H9 (cell line): ENCODE data around the gene THRAP3. TPM values are rescaled to one million over a fixed set of nuclear protein-coding genes. Genes with fewer than 3 reads are reported as not detected.
A peak's percentile ranks its signal among the peaks of the same experiment; 100 is the strongest.

Experiments used
- DNase-seq: peaks from one replicate; pipeline ENCODE4 v3.0.0-alpha.2; 2017
- H2AFZ ChIP-seq: one replicate; pipeline ENCODE4 v1.6.1; 2013; ENCODE audit warnings: mild to moderate bottlenecking, low read length, control low read depth, moderate library complexity
- H2AK5ac ChIP-seq: 2 replicates; pipeline ENCODE4 v1.6.1; 2013; ENCODE audit warnings: low read length, control low read depth, mixed read lengths; ENCODE audit not compliant: insufficient read length
- H2BK120ac ChIP-seq: one replicate; pipeline ENCODE4 v1.6.1; 2013; ENCODE audit warnings: low read depth, mild to moderate bottlenecking, low read length, control low read depth, inconsistent platforms; ENCODE audit not compliant: poor library complexity, severe bottlenecking
- H2BK12ac ChIP-seq: 2 replicates; pipeline ENCODE4 v1.6.1; 2013; ENCODE audit warnings: low read length, control low read depth, mixed read lengths, low read depth; ENCODE audit not compliant: insufficient read length
- H2BK15ac ChIP-seq: 2 replicates; pipeline ENCODE4 v1.6.1; 2013; ENCODE audit warnings: low read depth, low read length, control low read depth
- H2BK20ac ChIP-seq: one replicate; pipeline ENCODE4 v1.6.1; 2013; ENCODE audit warnings: low read depth, mild to moderate bottlenecking, low read length, control low read depth, inconsistent platforms; ENCODE audit not compliant: poor library complexity, severe bottlenecking
- H2BK5ac ChIP-seq: 2 replicates; pipeline ENCODE4 v1.6.1; 2013; ENCODE audit warnings: low read length, control low read depth, mixed read lengths; ENCODE audit not compliant: insufficient read length
- H3K14ac ChIP-seq: 2 replicates; pipeline ENCODE4 v1.6.1; 2013; ENCODE audit warnings: low read length, control low read depth; ENCODE audit not compliant: insufficient read depth
- H3K18ac ChIP-seq: 2 replicates; pipeline ENCODE4 v1.6.1; 2013; ENCODE audit warnings: low read depth, mild to moderate bottlenecking, mixed read lengths, low read length, control low read depth; ENCODE audit not compliant: insufficient read length
- H3K23ac ChIP-seq: 2 replicates; pipeline ENCODE4 v1.6.1; 2013; ENCODE audit warnings: low read length, control low read depth, mixed read lengths, low read depth; ENCODE audit not compliant: insufficient read length
- H3K23me2 ChIP-seq: 2 replicates; pipeline ENCODE4 v1.6.1; 2013; ENCODE audit warnings: low read depth, mild to moderate bottlenecking, mixed read lengths, low read length, control low read depth; ENCODE audit not compliant: insufficient read length, poor library complexity, severe bottlenecking
- H3K27ac ChIP-seq: 2 replicates; pipeline ENCODE4 v1.5.1; 2013; ENCODE audit warnings: low read length, control low read depth, mixed read lengths, low read depth; ENCODE audit not compliant: insufficient read length
- H3K27me3 ChIP-seq: 2 replicates; pipeline ENCODE4 v1.6.1; 2013; ENCODE audit warnings: low read length, control low read depth, inconsistent platforms; ENCODE audit not compliant: insufficient read depth
- H3K4ac ChIP-seq: 2 replicates; pipeline ENCODE4 v1.6.1; 2013; ENCODE audit warnings: low read depth, mild to moderate bottlenecking, control low read depth, inconsistent platforms, low read length, moderate library complexity
- H3K4me1 ChIP-seq: 2 replicates; pipeline ENCODE4 v1.6.1; 2013; ENCODE audit warnings: low read length, control low read depth, inconsistent platforms; ENCODE audit not compliant: insufficient read depth
- H3K4me2 ChIP-seq: 2 replicates; pipeline ENCODE4 v1.6.1; 2013; ENCODE audit warnings: low read length, control low read depth, mixed read lengths; ENCODE audit not compliant: insufficient read length, insufficient read depth
- H3K56ac ChIP-seq: 2 replicates; pipeline ENCODE4 v1.6.1; 2013; ENCODE audit warnings: low read depth, mild to moderate bottlenecking, mixed read lengths, low read length, control low read depth; ENCODE audit not compliant: insufficient read length
- H3K79me1 ChIP-seq: 2 replicates; pipeline ENCODE4 v1.6.1; 2013; ENCODE audit warnings: low read depth, mild to moderate bottlenecking, moderate library complexity, low read length, control low read depth, inconsistent platforms; ENCODE audit not compliant: insufficient read depth, poor library complexity, severe bottlenecking
- H3K79me2 ChIP-seq: 2 replicates; pipeline ENCODE4 v1.6.1; 2013; ENCODE audit warnings: low read length, control low read depth, inconsistent platforms; ENCODE audit not compliant: insufficient read depth
- H3K9ac ChIP-seq: 2 replicates; pipeline ENCODE4 v1.6.1; 2013; ENCODE audit warnings: low read length, control low read depth, mixed read lengths; ENCODE audit not compliant: insufficient read length; ENCODE audit errors: extremely low read depth
- H3K9me3 ChIP-seq: one replicate; pipeline ENCODE4 v1.6.1; 2013; ENCODE audit warnings: low read depth, low read length, inconsistent platforms; ENCODE audit not compliant: control insufficient read depth
- H3T11ph ChIP-seq: one replicate; pipeline ENCODE4 v1.6.1; 2013; ENCODE audit warnings: mild to moderate bottlenecking, low read length, control low read depth, inconsistent platforms
- H4K20me1 ChIP-seq: one replicate; pipeline ENCODE4 v1.6.1; 2013; ENCODE audit not compliant: control insufficient read depth, insufficient read length, insufficient read depth
- H4K5ac ChIP-seq: 2 replicates; pipeline ENCODE4 v1.6.1; 2013; ENCODE audit warnings: low read depth, mild to moderate bottlenecking, mixed read lengths, low read length, control low read depth; ENCODE audit not compliant: insufficient read length
- H4K8ac ChIP-seq: replicated peaks from 2 replicates; pipeline ENCODE4 v1.6.1; 2013; ENCODE audit warnings: low read length, control low read depth, mixed read lengths, low read depth; ENCODE audit not compliant: insufficient read length
- H4K91ac ChIP-seq: 2 replicates; pipeline ENCODE4 v1.6.1; 2013; ENCODE audit warnings: low read depth, mild to moderate bottlenecking, moderate library complexity, mixed read lengths, low read length, control low read depth; ENCODE audit not compliant: insufficient read length
- H3K27ac Mint-ChIP-seq, 3 experiments: 2 replicates in 2 of 3; 3 replicates in 1 of 3; pipeline ENCODE4 v1.8.0; 2020 to 2021; ENCODE audit warnings: mixed read lengths in 3 of 3, mild to moderate bottlenecking in 1 of 3, moderate library complexity in 1 of 3
- H3K27me3 Mint-ChIP-seq: 2 replicates; pipeline ENCODE4 v1.8.0; 2021; ENCODE audit warnings: low read depth, mild to moderate bottlenecking, moderate library complexity, mixed read lengths
- H3K36me3 Mint-ChIP-seq, 3 experiments: 2 replicates in 2 of 3; 3 replicates in 1 of 3; pipeline ENCODE4 v1.8.0; 2020 to 2021; ENCODE audit warnings: low read depth in 3 of 3, mixed read lengths in 3 of 3; ENCODE audit not compliant: insufficient read depth in 1 of 3
- H3K4me1 Mint-ChIP-seq, 2 experiments: 2 replicates each; pipeline ENCODE4 v1.8.0; 2020; ENCODE audit warnings: mixed read lengths in 2 of 2
- H3K4me3 Mint-ChIP-seq, 2 experiments: 2 replicates in 1 of 2; 3 replicates in 1 of 2; pipeline ENCODE4 v1.8.0; 2020 to 2021; ENCODE audit warnings: mild to moderate bottlenecking in 2 of 2, mixed read lengths in 2 of 2, moderate library complexity in 1 of 2
- H3K9me3 Mint-ChIP-seq, 2 experiments: 2 replicates in 1 of 2; 3 replicates in 1 of 2; pipeline ENCODE4 v1.8.0; 2020; ENCODE audit warnings: mild to moderate bottlenecking in 2 of 2, mixed read lengths in 2 of 2, moderate library complexity in 1 of 2
- CTCF ChIP-seq: fragments of 200-600 bp; sonication (generic); conservative IDR thresholded peaks from 3 replicates; pipeline ENCODE4 v1.8.0; 2021; ENCODE audit warnings: antibody characterized with exemption, mild to moderate bottlenecking
- WGBS: extraction: QIAGEN DNeasy Blood & Tissue Kit; methylation state at CpG from one replicate; pipeline ENCODE4 v1.1.7; 2013; ENCODE audit warnings: missing lambda C conversion rate, low lambda C conversion rate, mixed read lengths; ENCODE audit not compliant: insufficient read length; ENCODE audit errors: extremely low coverage; 5-methylcytosine and 5-hydroxymethylcytosine counted together
- total RNA-seq: library from RNA; stranded (reverse); gene quantifications from 2 replicates; pipeline ENCODE4 v1.2.1, GENCODE V29; 2021

THRAP3 gene
- total RNA-seq, 1 experiment from 2014 or later, result 186 TPM

- Histone ChIP-seq H2AFZ (no peak overlapping the region), H3K14ac (no peak overlapping the region), H4K91ac (no peak overlapping the region), H3K4me2 (no peak overlapping the region), H2BK120ac (no peak overlapping the region), H3K23ac (no peak overlapping the region), H3K18ac (no peak overlapping the region), H3T11ph (no peak overlapping the region), H3K4me1 (no peaks in the 10 kb centered on the region), H3K9me3 (no peaks in the 10 kb centered on the region), H3K27me3 (no peaks in the 10 kb centered on the region), H3K79me1 (peaks cover 11% of the 10 kb centered on the region), H3K56ac (no peak overlapping the region), H3K27ac (no peak overlapping the region), H4K5ac (no peak overlapping the region), H2BK12ac (no peak overlapping the region), H3K9ac (no peak overlapping the region), H2AK5ac (no peak overlapping the region), H2BK20ac (no peak overlapping the region), H2BK15ac (no peak overlapping the region), H4K8ac (no peak overlapping the region), H2BK5ac (no peak overlapping the region), H3K4ac (no peak overlapping the region), H4K20me1 (no peaks in the 10 kb centered on the region), H3K23me2 (no peaks in the 10 kb centered on the region), H3K79me2 (peaks cover 48% of the 10 kb centered on the region)
- WGBS, result no CpG with 5 or more reads among the region's 4 CpGs
- Mint-ChIP-seq H3K36me3 (peaks cover 7 to 27% (median 21%) of the 10 kb centered on the region in 3 experiments; a peak in 6 of 7 replicates), H3K27me3 (no peaks in the 10 kb centered on the region), H3K4me1 (peaks cover 11 to 15% of the 10 kb centered on the region in 2 experiments), H3K27ac (peak overlapping the region in 2 of 3 experiments; percentile 15 to 81; a peak in 2 of 7 replicates), H3K4me3 (no peak overlapping the region), H3K9me3 (no peaks in the 10 kb centered on the region; a peak in 1 of 5 replicates)
- TF ChIP-seq CTCF, result no peak
- DNase-seq, result no peak
Observed at GRCh38 chr1:36248250-36248894, 24.1 kb downstream of the THRAP3 start.
